IMR-90 (cell line): Measurements from ENCODE around the gene TAF11L13. TPM values are rescaled to one million over a fixed set of nuclear protein-coding genes. Genes with fewer than 3 reads are reported as not detected.

Source experiments
- ATAC-seq: fragments of 200-7000 bp; cut with Tn5 transposase; 2 replicates; pipeline ENCODE4 v1.9.1; 2020; ENCODE audit warnings: low read depth, mild to moderate bottlenecking, moderate library complexity
- BruUV-seq: library from RNA; stranded (reverse); fragments of 400-500 nt; replicated peaks from 2 replicates; lab custom pipeline; 2021; lab: Mats Ljungman, UMichigan
- CTCF ChIA-PET: fragments of 300-600 bp; formaldehyde crosslinking; extraction: SDS; loops from one replicate; lab custom pipeline; 2021; ENCODE audit warnings: antibody characterized with exemption; lab: Yijun Ruan, JAX
- POLR2A ChIA-PET: fragments of 300-600 bp; sonication (Branson Sonifier 250); formaldehyde crosslinking; loops from one replicate; lab custom pipeline; 2022; ENCODE audit warnings: antibody characterized with exemption; ENCODE audit not compliant: unreplicated experiment; lab: Charles Lee
- DNase-seq: peaks from one replicate; pipeline ENCODE4 v3.0.0; 2013
- H2AFZ ChIP-seq: replicated peaks from 2 replicates; pipeline ENCODE3; 2013; ENCODE audit warnings: low read length, mild to moderate bottlenecking; ENCODE audit not compliant: poor library complexity
- H2AK5ac ChIP-seq: 2 replicates; pipeline ENCODE4 v1.6.1; 2013; ENCODE audit warnings: low read depth, low read length, inconsistent platforms
- H2AK9ac ChIP-seq: replicated peaks from 2 replicates; pipeline ENCODE3; 2013; ENCODE audit warnings: mild to moderate bottlenecking, low read depth, low read length, moderate library complexity; ENCODE audit not compliant: poor library complexity
- H2BK120ac ChIP-seq: 2 replicates; pipeline ENCODE4 v1.6.1; 2013; ENCODE audit warnings: low read depth, low read length, inconsistent platforms
- H2BK15ac ChIP-seq: 3 replicates; pipeline ENCODE4 v1.6.1; 2013; ENCODE audit warnings: low read depth, low read length, inconsistent platforms
- H2BK20ac ChIP-seq: 2 replicates; pipeline ENCODE4 v1.6.1; 2013; ENCODE audit warnings: low read depth, mild to moderate bottlenecking, inconsistent platforms, low read length, moderate library complexity
- H2BK5ac ChIP-seq: 2 replicates; pipeline ENCODE4 v1.6.1; 2013; ENCODE audit warnings: mild to moderate bottlenecking, low read depth, low read length, inconsistent platforms; ENCODE audit not compliant: poor library complexity, severe bottlenecking
- H3K14ac ChIP-seq: replicated peaks from 2 replicates; pipeline ENCODE4 v1.6.1; 2013; ENCODE audit warnings: low read depth, low read length, inconsistent platforms
- H3K18ac ChIP-seq: 2 replicates; pipeline ENCODE4 v1.6.1; 2013; ENCODE audit warnings: low read depth, low read length, control low read depth
- H3K23ac ChIP-seq: 2 replicates; pipeline ENCODE4 v1.6.1; 2013; ENCODE audit warnings: low read depth, low read length, inconsistent platforms
- H3K27ac ChIP-seq: 2 replicates; pipeline ENCODE4 v1.5.1; 2013; ENCODE audit warnings: mild to moderate bottlenecking, control low read depth, low read length; ENCODE audit not compliant: insufficient read depth
- H3K27me3 ChIP-seq: 2 replicates; pipeline ENCODE4 v1.6.1; 2013; ENCODE audit warnings: low read length; ENCODE audit not compliant: control insufficient read depth, insufficient read depth
- H3K36me3 ChIP-seq: 2 replicates; pipeline ENCODE4 v1.6.1; 2013; ENCODE audit warnings: low read length, mixed read lengths; ENCODE audit not compliant: control insufficient read depth, insufficient read depth
- H3K4ac ChIP-seq: 2 replicates; pipeline ENCODE4 v1.6.1; 2013; ENCODE audit warnings: low read depth, low read length, inconsistent platforms
- H3K4me1 ChIP-seq: 2 replicates; pipeline ENCODE4 v1.6.1; 2013; ENCODE audit warnings: low read length, mixed read lengths; ENCODE audit not compliant: control insufficient read depth, insufficient read depth
- H3K4me2 ChIP-seq: 2 replicates; pipeline ENCODE4 v1.6.1; 2013; ENCODE audit warnings: low read depth, mild to moderate bottlenecking, control low read depth, low read length, moderate library complexity
- H3K4me3 ChIP-seq: 2 replicates; pipeline ENCODE4 v1.5.1; 2013; ENCODE audit warnings: low read depth, mild to moderate bottlenecking, control low read depth, low read length, moderate library complexity; ENCODE audit not compliant: insufficient read depth
- H3K56ac ChIP-seq: 2 replicates; pipeline ENCODE4 v1.6.1; 2013; ENCODE audit warnings: low read length, inconsistent platforms; ENCODE audit not compliant: insufficient read depth; ENCODE audit errors: extremely low read depth
- H3K79me1 ChIP-seq, 2 experiments: 2 replicates each; pipeline ENCODE4 v1.6.1; 2013; ENCODE audit warnings: low read length in 2 of 2, inconsistent platforms in 1 of 2, low read depth in 1 of 2
- H3K9ac ChIP-seq: 2 replicates; pipeline ENCODE4 v1.6.1; 2013; ENCODE audit warnings: low read depth, low read length, control low read depth
- H3K9me1 ChIP-seq: 2 replicates; pipeline ENCODE4 v1.6.1; 2013; ENCODE audit warnings: low read length, inconsistent platforms; ENCODE audit not compliant: insufficient read depth
- H3K9me3 ChIP-seq: 2 replicates; pipeline ENCODE4 v1.6.1; 2013; ENCODE audit warnings: low read length; ENCODE audit not compliant: control insufficient read depth, insufficient read depth
- H4K20me1 ChIP-seq: 2 replicates; pipeline ENCODE4 v1.6.1; 2013; ENCODE audit warnings: low read length, inconsistent platforms; ENCODE audit not compliant: insufficient read depth
- H4K5ac ChIP-seq: 2 replicates; pipeline ENCODE4 v1.6.1; 2013; ENCODE audit warnings: mild to moderate bottlenecking, low read depth, low read length, control low read depth
- H4K8ac ChIP-seq, 2 experiments: 2 replicates each; pipeline ENCODE4 v1.6.1; 2013; ENCODE audit warnings: low read depth in 2 of 2, low read length in 2 of 2, control low read depth in 1 of 2, inconsistent platforms in 1 of 2
- H4K91ac ChIP-seq: 2 replicates; pipeline ENCODE4 v1.6.1; 2013; ENCODE audit warnings: low read depth, low read length, inconsistent platforms; ENCODE audit not compliant: insufficient read depth
- CEBPB ChIP-seq: IDR thresholded peaks from 2 replicates; pipeline ENCODE4 v1.6.1; 2012; ENCODE audit warnings: low read depth, low read length, improper control_type of control experiment
- CHD1 ChIP-seq: IDR thresholded peaks from 2 replicates; pipeline ENCODE4 v1.6.1; 2012; ENCODE audit warnings: low read depth, low read length, improper control_type of control experiment
- MAFK ChIP-seq: IDR thresholded peaks from 2 replicates; pipeline ENCODE4 v1.6.1; 2012; ENCODE audit warnings: low read depth, low read length, improper control_type of control experiment
- MAZ ChIP-seq: IDR thresholded peaks from 2 replicates; pipeline ENCODE4 v1.6.1; 2012; ENCODE audit warnings: low read depth, mild to moderate bottlenecking, low read length, improper control_type of control experiment, moderate library complexity, borderline replicate concordance
- MXI1 ChIP-seq: IDR thresholded peaks from 2 replicates; pipeline ENCODE4 v1.6.1; 2012; ENCODE audit warnings: low read depth, mild to moderate bottlenecking, low read length, moderate library complexity, borderline replicate concordance
- NFE2L2 ChIP-seq: fragments of 150-350 bp; IDR thresholded peaks from 2 replicates; pipeline ENCODE4 v1.6.1; 2016; ENCODE audit warnings: low read depth, mild to moderate bottlenecking, low read length
- RAD21 ChIP-seq: IDR thresholded peaks from 2 replicates; pipeline ENCODE4 v1.6.1; 2012; ENCODE audit warnings: low read length, improper control_type of control experiment
- RFX5 ChIP-seq: IDR thresholded peaks from 2 replicates; pipeline ENCODE4 v1.8.0; 2012; ENCODE audit warnings: low read depth, mild to moderate bottlenecking, low read length, moderate library complexity
- SMC3 ChIP-seq: fragments of 150-350 bp; IDR thresholded peaks from 2 replicates; pipeline ENCODE4 v1.6.1; 2016; ENCODE audit warnings: low read depth, mild to moderate bottlenecking, antibody characterized with exemption, low read length, moderate library complexity
- WGBS, 2 experiments: methylation state at CpG; one replicate each; pipeline versions ENCODE4 v1.1.5 to v1.1.7; 2013; ENCODE audit warnings: missing lambda C conversion rate in 2 of 2; ENCODE audit not compliant: insufficient read length in 1 of 2; ENCODE audit errors: extremely low coverage in 2 of 2; 5-methylcytosine and 5-hydroxymethylcytosine counted together
- dilution Hi-C: fragments of 300-500 bp; cut with HindIII; formaldehyde crosslinking; loops from one replicate; pipeline ENCODE4 v1.14.3; 2018; ENCODE audit warnings: low sequenced_read_pairs; ENCODE audit not compliant: unreplicated experiment
- in situ Hi-C: fragments of 300-500 bp; cut with MboI; formaldehyde crosslinking; loops from 3 replicates; pipeline ENCODE4 v1.14.3; 2019; ENCODE audit warnings: low sequenced_read_pairs, inconsistent platforms, mixed read lengths
- intact Hi-C: fragments of 100-400 bp; cut with micrococcal nuclease; formaldehyde crosslinking; loops from 2 replicates; pipeline ENCODE4 v1.10.0; 2022
- polyA plus RNA-seq, 3 experiments: library from polyadenylated mRNA; depleted of rRNA; stranded (reverse); fragments of >200 nt; gene quantifications; 2 replicates each; pipeline ENCODE4 v1.2.3, GENCODE V29; 2012; ENCODE audit warnings: low replicate concordance in 1 of 3
- total RNA-seq: library from RNA; depleted of rRNA; stranded (reverse); fragments of >200 nt; gene quantifications from 2 replicates; pipeline ENCODE4 v1.2.3, GENCODE V29; 2012
- TF ChIP-seq, protein P1 (sequence below): conservative IDR thresholded peaks from 2 replicates; pipeline ENCODE4 v1.5.1; 2012; ENCODE audit warnings: mild to moderate bottlenecking, low read depth, low read length, improper control_type of control experiment
- TF ChIP-seq, protein P2 (sequence below): fragments of 150-350 bp; IDR thresholded peaks from 2 replicates; pipeline ENCODE4 v1.6.1; 2017; ENCODE audit warnings: mild to moderate bottlenecking, antibody characterized with exemption, low read length, low read depth

TAF11L13 gene
- total and polyA plus RNA-seq, 2 of the 4 experiments (the other 2 are of a cell fraction), result not detected

DNA sequence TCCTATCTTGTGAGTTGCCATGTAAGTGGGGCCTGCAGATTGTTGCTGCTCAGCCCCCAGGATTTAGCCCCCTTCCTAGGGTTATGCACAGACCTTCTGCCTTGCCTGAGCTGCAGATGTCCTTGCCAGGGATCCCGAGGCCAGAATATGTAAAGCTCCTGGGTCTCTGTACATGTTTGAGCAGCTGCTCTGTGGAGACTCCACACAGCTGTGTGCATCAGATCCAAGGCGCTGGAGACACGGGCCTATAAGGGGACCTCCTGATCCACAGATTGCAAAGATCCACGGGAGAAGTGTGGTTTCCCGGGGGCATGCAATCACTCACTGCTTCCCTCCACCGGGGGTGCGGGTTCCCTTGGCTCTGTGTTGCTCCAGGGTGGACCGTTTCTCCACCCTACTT, 31.3 kb downstream of the TAF11L13 start:
- no peak overlapping the region for H3K4ac ChIP-seq
- H4K91ac ChIP-seq, result no peak overlapping the region
- no peak overlapping the region for H3K14ac ChIP-seq
- no peaks in the 10 kb centered on the region for H3K79me1 ChIP-seq
- intact Hi-C loops, result no loop called here
- in situ Hi-C loops, result no loop called here
- no peaks in the 10 kb centered on the region for H3K4me1 ChIP-seq
- H3K4me2 ChIP-seq, result no peak overlapping the region
- DNase-seq (no peak), ATAC-seq (no peak)
- no peak overlapping the region for H3K27ac ChIP-seq
- no peak overlapping the region for H2BK5ac ChIP-seq
- no peaks in the 10 kb centered on the region for H3K9me3 ChIP-seq
- no peak overlapping the region for H2AK9ac ChIP-seq
- no peak overlapping the region for H2AFZ ChIP-seq
- dilution Hi-C loops, result no loop called here
- no peak overlapping the region for H3K56ac ChIP-seq
- no peak overlapping the region for H4K5ac ChIP-seq
- no peak overlapping the region for H2BK120ac ChIP-seq
- no peak overlapping the region for H2BK20ac ChIP-seq
- no peak overlapping the region for H2BK15ac ChIP-seq
- POLR2A ChIA-PET, result no interaction called here
- H3K27me3 ChIP-seq, result no peaks in the 10 kb centered on the region
- no peak overlapping the region for H3K18ac ChIP-seq
- no peak overlapping the region for H2AK5ac ChIP-seq
- no peak overlapping the region for H3K9ac ChIP-seq
- H3K23ac ChIP-seq, result no peak overlapping the region
- H3K4me3 ChIP-seq, result no peak overlapping the region
- CTCF ChIA-PET, result no interaction called here
- H4K8ac ChIP-seq, result no peak overlapping the region
- no peaks in the 10 kb centered on the region for H4K20me1 ChIP-seq
- H3K36me3 ChIP-seq, result no peaks in the 10 kb centered on the region
- no TSS peak for BruUV-seq
- no peak for TF ChIP-seq RFX5
- no peak for TF ChIP-seq MAZ
- no peak for TF ChIP-seq CHD1
- TF ChIP-seq, protein P1, sequence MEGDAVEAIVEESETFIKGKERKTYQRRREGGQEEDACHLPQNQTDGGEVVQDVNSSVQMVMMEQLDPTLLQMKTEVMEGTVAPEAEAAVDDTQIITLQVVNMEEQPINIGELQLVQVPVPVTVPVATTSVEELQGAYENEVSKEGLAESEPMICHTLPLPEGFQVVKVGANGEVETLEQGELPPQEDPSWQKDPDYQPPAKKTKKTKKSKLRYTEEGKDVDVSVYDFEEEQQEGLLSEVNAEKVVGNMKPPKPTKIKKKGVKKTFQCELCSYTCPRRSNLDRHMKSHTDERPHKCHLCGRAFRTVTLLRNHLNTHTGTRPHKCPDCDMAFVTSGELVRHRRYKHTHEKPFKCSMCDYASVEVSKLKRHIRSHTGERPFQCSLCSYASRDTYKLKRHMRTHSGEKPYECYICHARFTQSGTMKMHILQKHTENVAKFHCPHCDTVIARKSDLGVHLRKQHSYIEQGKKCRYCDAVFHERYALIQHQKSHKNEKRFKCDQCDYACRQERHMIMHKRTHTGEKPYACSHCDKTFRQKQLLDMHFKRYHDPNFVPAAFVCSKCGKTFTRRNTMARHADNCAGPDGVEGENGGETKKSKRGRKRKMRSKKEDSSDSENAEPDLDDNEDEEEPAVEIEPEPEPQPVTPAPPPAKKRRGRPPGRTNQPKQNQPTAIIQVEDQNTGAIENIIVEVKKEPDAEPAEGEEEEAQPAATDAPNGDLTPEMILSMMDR, result no peak
- TF ChIP-seq CEBPB, result no peak
- TF ChIP-seq MXI1, result no peak
- no peak for TF ChIP-seq RAD21
- TF ChIP-seq, protein P2, sequence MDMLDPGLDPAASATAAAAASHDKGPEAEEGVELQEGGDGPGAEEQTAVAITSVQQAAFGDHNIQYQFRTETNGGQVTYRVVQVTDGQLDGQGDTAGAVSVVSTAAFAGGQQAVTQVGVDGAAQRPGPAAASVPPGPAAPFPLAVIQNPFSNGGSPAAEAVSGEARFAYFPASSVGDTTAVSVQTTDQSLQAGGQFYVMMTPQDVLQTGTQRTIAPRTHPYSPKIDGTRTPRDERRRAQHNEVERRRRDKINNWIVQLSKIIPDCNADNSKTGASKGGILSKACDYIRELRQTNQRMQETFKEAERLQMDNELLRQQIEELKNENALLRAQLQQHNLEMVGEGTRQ, result no peak
- TF ChIP-seq SMC3, result no peak
- no peak for TF ChIP-seq NFE2L2
- no peak for TF ChIP-seq MAFK
- no peaks in the 10 kb centered on the region for H3K9me1 ChIP-seq
- 71% methylated on average over 2 of the region's 8 CpGs; no CpG with 5 or more reads in 1 of the 2 experiments for WGBS, 2 experiments
